ENCODE data around the gene ZNF442. TPM values are rescaled to one million over a fixed set of nuclear protein-coding genes. Genes with fewer than 3 reads are reported as not detected.
"Not testable (repeated sequence)": the region's sequence is repeated elsewhere in the genome, so short reads cannot be mapped to it uniquely, and the experiment has no call there.

The ZNF442 gene
- total and polyA plus RNA-seq, 2 experiments from 2014 or later, result 1.2 to 3.6 TPM

GRCh38 chr19:12362236-12362635 is 3.2 kb downstream of the ZNF442 start:
- H3K36me3 ChIP-seq (ENCODE audit: insufficient read depth); H3K4me1 ChIP-seq (ENCODE audit: insufficient read depth); H3K79me2 ChIP-seq (replicated peaks; ENCODE audit: insufficient read depth); H3K4me2 ChIP-seq; H2AFZ ChIP-seq; DNase-seq (ENCODE audit: low spot score); H3F3A ChIP-seq (replicated peaks; ENCODE audit: low read depth); H4K20me1 ChIP-seq (replicated peaks; ENCODE audit: insufficient read depth); H3K4me3 ChIP-seq; H3K27ac ChIP-seq (ENCODE audit: low read depth); ATAC-seq; H3K4me1 Mint-ChIP-seq; H3K27ac Mint-ChIP-seq; H3K4me3 Mint-ChIP-seq: not testable (repeated sequence)
- Mint-ChIP-seq H3K27me3 (ENCODE audit: insufficient read depth, low read depth, poor library complexity) (peaks cover 15% of the 10 kb centered on the region), H3K36me3 (ENCODE audit: low read depth) (peaks cover 50% of the 10 kb centered on the region), H3K9me3 (peaks cover 87% of the 10 kb centered on the region)
- peaks cover 13% of the 10 kb centered on the region for H3K27me3 ChIP-seq (ENCODE audit: insufficient read depth)
- H3K9me2 ChIP-seq (ENCODE audit: insufficient read depth), result peaks cover 11% of the 10 kb centered on the region; the same call in 1 of the 2 replicates

DNA sequence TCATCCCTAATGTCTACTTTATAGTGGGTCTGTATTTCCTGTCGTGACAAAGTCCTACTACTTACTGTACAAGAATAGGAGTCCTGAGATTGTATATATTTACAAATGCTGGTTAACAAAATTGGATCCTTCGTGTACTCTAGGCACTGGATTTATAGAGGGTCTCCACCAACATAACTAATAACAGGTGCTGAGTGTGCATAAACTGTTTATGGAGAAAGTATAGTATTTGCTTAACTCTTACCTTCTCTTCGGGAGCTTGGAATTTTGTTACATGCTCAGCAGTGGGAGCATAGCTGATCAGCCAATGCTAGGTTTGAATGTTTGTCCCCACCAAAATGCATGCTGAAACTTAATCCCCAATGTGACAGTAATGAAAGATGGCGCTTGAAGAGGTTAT is 12.1 kb downstream of the ZNF442 start:
- peaks cover 62% of the 10 kb centered on the region for H3K36me3 Mint-ChIP-seq (ENCODE audit: low read depth)
- H3K9me3 Mint-ChIP-seq, result peaks cover 94% of the 10 kb centered on the region
- Histone ChIP-seq H3K4me1 (ENCODE audit: insufficient read depth) (no peaks in the 10 kb centered on the region), H3K27ac (ENCODE audit: low read depth) (no peak overlapping the region), H3K27me3 (ENCODE audit: insufficient read depth) (no peaks in the 10 kb centered on the region), H3K79me2 (replicated peaks; ENCODE audit: insufficient read depth) (no peaks in the 10 kb centered on the region; the same call in 1 of the 2 replicates), H4K20me1 (replicated peaks; ENCODE audit: insufficient read depth) (no peaks in the 10 kb centered on the region), H3K4me3 (no peak overlapping the region), H3K9me2 (ENCODE audit: insufficient read depth) (peaks cover 6% of the 10 kb centered on the region; the same call in 1 of the 2 replicates), H3K36me3 (ENCODE audit: insufficient read depth) (peaks cover 35% of the 10 kb centered on the region), H2AFZ (no peak overlapping the region), H3F3A (replicated peaks; ENCODE audit: low read depth) (no peaks in the 10 kb centered on the region), H3K4me2 (no peak overlapping the region)
- no peaks in the 10 kb centered on the region for H3K4me1 Mint-ChIP-seq
- ATAC-seq (no peak), DNase-seq (ENCODE audit: low spot score) (no peak)
- no peak overlapping the region for H3K4me3 Mint-ChIP-seq
- no peak overlapping the region for H3K27ac Mint-ChIP-seq
- H3K27me3 Mint-ChIP-seq (ENCODE audit: insufficient read depth, low read depth, poor library complexity), result peaks cover 1% of the 10 kb centered on the region
- no peak for TF ChIP-seq EZH2phosphoT487 (IDR thresholded peaks at IDR 0.05; ENCODE audit: unreplicated experiment)
- no peak for TF ChIP-seq NANOG (IDR thresholded peaks at IDR 0.05; ENCODE audit: borderline replicate concordance)
- no peak for TF ChIP-seq POLR2AphosphoS5 (IDR thresholded peaks at IDR 0.05; ENCODE audit: low read depth)
- no peak for TF ChIP-seq CREB1 (CRISPR knock-in tag; IDR thresholded peaks at IDR 0.05; ENCODE audit: low read depth)
- no peak for TF ChIP-seq EZH2 (IDR thresholded peaks at IDR 0.05; ENCODE audit: low read depth, unreplicated experiment)
- TF ChIP-seq, protein P1, sequence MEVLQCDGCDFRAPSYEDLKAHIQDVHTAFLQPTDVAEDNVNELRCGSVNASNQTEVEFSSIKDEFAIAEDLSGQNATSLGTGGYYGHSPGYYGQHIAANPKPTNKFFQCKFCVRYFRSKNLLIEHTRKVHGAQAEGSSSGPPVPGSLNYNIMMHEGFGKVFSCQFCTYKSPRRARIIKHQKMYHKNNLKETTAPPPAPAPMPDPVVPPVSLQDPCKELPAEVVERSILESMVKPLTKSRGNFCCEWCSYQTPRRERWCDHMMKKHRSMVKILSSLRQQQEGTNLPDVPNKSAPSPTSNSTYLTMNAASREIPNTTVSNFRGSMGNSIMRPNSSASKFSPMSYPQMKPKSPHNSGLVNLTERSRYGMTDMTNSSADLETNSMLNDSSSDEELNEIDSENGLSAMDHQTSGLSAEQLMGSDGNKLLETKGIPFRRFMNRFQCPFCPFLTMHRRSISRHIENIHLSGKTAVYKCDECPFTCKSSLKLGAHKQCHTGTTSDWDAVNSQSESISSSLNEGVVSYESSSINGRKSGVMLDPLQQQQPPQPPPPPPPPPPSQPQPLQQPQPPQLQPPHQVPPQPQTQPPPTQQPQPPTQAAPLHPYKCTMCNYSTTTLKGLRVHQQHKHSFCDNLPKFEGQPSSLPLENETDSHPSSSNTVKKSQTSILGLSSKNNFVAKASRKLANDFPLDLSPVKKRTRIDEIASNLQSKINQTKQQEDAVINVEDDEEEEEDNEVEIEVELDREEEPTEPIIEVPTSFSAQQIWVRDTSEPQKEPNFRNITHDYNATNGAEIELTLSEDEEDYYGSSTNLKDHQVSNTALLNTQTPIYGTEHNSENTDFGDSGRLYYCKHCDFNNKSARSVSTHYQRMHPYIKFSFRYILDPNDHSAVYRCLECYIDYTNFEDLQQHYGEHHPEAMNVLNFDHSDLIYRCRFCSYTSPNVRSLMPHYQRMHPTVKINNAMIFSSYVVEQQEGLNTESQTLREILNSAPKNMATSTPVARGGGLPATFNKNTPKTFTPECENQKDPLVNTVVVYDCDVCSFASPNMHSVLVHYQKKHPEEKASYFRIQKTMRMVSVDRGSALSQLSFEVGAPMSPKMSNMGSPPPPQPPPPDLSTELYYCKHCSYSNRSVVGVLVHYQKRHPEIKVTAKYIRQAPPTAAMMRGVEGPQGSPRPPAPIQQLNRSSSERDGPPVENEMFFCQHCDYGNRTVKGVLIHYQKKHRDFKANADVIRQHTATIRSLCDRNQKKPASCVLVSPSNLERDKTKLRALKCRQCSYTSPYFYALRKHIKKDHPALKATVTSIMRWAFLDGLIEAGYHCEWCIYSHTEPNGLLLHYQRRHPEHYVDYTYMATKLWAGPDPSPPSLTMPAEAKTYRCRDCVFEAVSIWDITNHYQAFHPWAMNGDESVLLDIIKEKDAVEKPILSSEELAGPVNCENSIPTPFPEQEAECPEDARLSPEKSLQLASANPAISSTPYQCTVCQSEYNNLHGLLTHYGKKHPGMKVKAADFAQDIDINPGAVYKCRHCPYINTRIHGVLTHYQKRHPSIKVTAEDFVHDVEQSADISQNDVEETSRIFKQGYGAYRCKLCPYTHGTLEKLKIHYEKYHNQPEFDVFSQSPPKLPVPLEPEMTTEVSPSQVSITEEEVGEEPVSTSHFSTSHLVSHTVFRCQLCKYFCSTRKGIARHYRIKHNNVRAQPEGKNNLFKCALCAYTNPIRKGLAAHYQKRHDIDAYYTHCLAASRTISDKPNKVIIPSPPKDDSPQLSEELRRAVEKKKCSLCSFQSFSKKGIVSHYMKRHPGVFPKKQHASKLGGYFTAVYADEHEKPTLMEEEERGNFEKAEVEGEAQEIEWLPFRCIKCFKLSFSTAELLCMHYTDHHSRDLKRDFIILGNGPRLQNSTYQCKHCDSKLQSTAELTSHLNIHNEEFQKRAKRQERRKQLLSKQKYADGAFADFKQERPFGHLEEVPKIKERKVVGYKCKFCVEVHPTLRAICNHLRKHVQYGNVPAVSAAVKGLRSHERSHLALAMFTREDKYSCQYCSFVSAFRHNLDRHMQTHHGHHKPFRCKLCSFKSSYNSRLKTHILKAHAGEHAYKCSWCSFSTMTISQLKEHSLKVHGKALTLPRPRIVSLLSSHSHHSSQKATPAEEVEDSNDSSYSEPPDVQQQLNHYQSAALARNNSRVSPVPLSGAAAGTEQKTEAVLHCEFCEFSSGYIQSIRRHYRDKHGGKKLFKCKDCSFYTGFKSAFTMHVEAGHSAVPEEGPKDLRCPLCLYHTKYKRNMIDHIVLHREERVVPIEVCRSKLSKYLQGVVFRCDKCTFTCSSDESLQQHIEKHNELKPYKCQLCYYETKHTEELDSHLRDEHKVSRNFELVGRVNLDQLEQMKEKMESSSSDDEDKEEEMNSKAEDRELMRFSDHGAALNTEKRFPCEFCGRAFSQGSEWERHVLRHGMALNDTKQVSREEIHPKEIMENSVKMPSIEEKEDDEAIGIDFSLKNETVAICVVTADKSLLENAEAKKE (CRISPR knock-in tag; IDR thresholded peaks at IDR 0.05), result no peak
- no peak for TF ChIP-seq ZNF331 (CRISPR knock-in tag; IDR thresholded peaks at IDR 0.05; ENCODE audit: low read depth)
- TF ChIP-seq, protein P2, sequence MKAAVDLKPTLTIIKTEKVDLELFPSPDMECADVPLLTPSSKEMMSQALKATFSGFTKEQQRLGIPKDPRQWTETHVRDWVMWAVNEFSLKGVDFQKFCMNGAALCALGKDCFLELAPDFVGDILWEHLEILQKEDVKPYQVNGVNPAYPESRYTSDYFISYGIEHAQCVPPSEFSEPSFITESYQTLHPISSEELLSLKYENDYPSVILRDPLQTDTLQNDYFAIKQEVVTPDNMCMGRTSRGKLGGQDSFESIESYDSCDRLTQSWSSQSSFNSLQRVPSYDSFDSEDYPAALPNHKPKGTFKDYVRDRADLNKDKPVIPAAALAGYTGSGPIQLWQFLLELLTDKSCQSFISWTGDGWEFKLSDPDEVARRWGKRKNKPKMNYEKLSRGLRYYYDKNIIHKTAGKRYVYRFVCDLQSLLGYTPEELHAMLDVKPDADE (IDR thresholded peaks at IDR 0.05), result no peak
- no peak for TF ChIP-seq REST (IDR thresholded peaks at IDR 0.05; ENCODE audit: unreplicated experiment)
- no peak for TF ChIP-seq CTCF (conservative IDR thresholded peaks at IDR 0.05; ENCODE audit: low read depth in 2 of 2)
